ENCODE measurements around the gene MPZ.

- TF ChIP-seq CTCF (IDR thresholded peaks at IDR 0.05), result no peak
- TF ChIP-seq POLR2A (IDR thresholded peaks at IDR 0.05), result no peak
- no peak for TF ChIP-seq POLR2AphosphoS5 (IDR thresholded peaks at IDR 0.05)
Observed at GRCh38 chr1:161285113-161285512, 24.7 kb downstream of the MPZ start.

Measured in stomach (tissue), 4 donors.